Thoracic aorta (tissue), 2 donors: ENCODE results near the gene RANBP3. TPM values are rescaled to one million over a fixed set of nuclear protein-coding genes. Genes with fewer than 3 reads are reported as not detected.

ENCODE experiments used
- ATAC-seq: fragments of 150-250 bp; one replicate; pipeline ENCODE4 v1.8.0; 2017; ENCODE audit warnings: low read depth; ENCODE audit not compliant: insufficient number of reproducible peaks, low FRiP score
- DNase-seq: peaks from one replicate; pipeline ENCODE4 v3.0.0-alpha.2; 2020; ENCODE audit warnings: low spot score
- H3K27ac ChIP-seq, 2 donors: fragments of 200-600 bp; sonication (generic); 1 replicate in 1 of 2; 2 replicates in 1 of 2; pipeline ENCODE4 v1.5.1; 2016; ENCODE audit warnings: mild to moderate bottlenecking in 2 of 2, moderate library complexity in 2 of 2
- H3K27me3 ChIP-seq: fragments of 200-600 bp; sonication (generic); replicated peaks from 2 replicates; pipeline ENCODE4 v1.6.0; 2016; ENCODE audit warnings: mild to moderate bottlenecking; ENCODE audit not compliant: insufficient read depth
- H3K36me3 ChIP-seq: fragments of 200-600 bp; sonication (generic); one replicate; pipeline ENCODE4 v1.5.1; 2016
- H3K4me1 ChIP-seq, 2 donors: fragments of 200-600 bp; sonication (generic); 1 replicate in 1 of 2; 2 replicates in 1 of 2; pipeline versions ENCODE4 v1.5.1 to v1.6.0; 2016; ENCODE audit warnings: low read depth in 2 of 2, mild to moderate bottlenecking in 1 of 2; ENCODE audit not compliant: control insufficient read depth in 1 of 2
- H3K4me3 ChIP-seq: fragments of 200-600 bp; sonication (generic); 2 replicates; pipeline ENCODE4 v1.5.1; 2016; ENCODE audit warnings: mild to moderate bottlenecking
- H3K9me3 ChIP-seq: fragments of 200-600 bp; sonication (generic); 2 replicates; pipeline ENCODE4 v1.5.1; 2016
- CTCF ChIP-seq: fragments of 200-600 bp; sonication (generic); IDR thresholded peaks from one replicate; pipeline ENCODE4 v1.5.1; 2019; ENCODE audit warnings: antibody characterized with exemption
- total RNA-seq, 2 donors: library from RNA; depleted of rRNA; stranded (reverse); fragments of >200 nt; gene quantifications; one replicate each; pipeline versions ENCODE4 v1.1.0 to v1.2.3, GENCODE V29; 2016

The RANBP3 gene
- total RNA-seq, 2 donors from 2014 or later: 51.4 to 101 TPM

GRCh38 chr19:6018786-6019185 lies 40.8 kb upstream of the RANBP3 start:
- TF ChIP-seq CTCF: no peak
- H3K36me3 ChIP-seq: peaks cover 6% of the 10 kb centered on the region
- H3K4me3 ChIP-seq: no peak overlapping the region
- H3K9me3 ChIP-seq: no peaks in the 10 kb centered on the region
- no peak for DNase-seq
- H3K27ac ChIP-seq: no peak overlapping the region
- ATAC-seq: no peak
- peaks cover 0 to 9% of the 10 kb centered on the region in 2 donors for H3K4me1 ChIP-seq
- no peaks in the 10 kb centered on the region for H3K27me3 ChIP-seq

- H3K27ac ChIP-seq: no peak overlapping the region
- no peaks in the 10 kb centered on the region for H3K9me3 ChIP-seq
- DNase-seq: no peak
- TF ChIP-seq CTCF: no peak
- H3K36me3 ChIP-seq: peaks cover 8% of the 10 kb centered on the region
- H3K4me3 ChIP-seq: no peak overlapping the region
- no peaks in the 10 kb centered on the region for H3K27me3 ChIP-seq
- no peak for ATAC-seq
- H3K4me1 ChIP-seq: peaks cover 0 to 2% of the 10 kb centered on the region in 2 donors
These were observed 39.6 kb upstream of the RANBP3 start for GRCh38 chr19:6017576-6017975.

- Histone ChIP-seq H3K9me3 (no peaks in the 10 kb centered on the region), H3K4me1 (no peaks in the 10 kb centered on the region), H3K36me3 (peaks cover 14% of the 10 kb centered on the region), H3K4me3 (no peak overlapping the region), H3K27me3 (no peaks in the 10 kb centered on the region), H3K27ac (no peak overlapping the region)
- no peak for ATAC-seq
- no peak for DNase-seq
- TF ChIP-seq CTCF: no peak
These were observed 38.1 kb upstream of the RANBP3 start for GRCh38 chr19:6015841-6016545.

GRCh38 chr19:6014551-6015135 lies 36.7 kb upstream of the RANBP3 start:
- DNase-seq (no peak), ATAC-seq (no peak)
- Histone ChIP-seq H3K36me3 (peaks cover 9% of the 10 kb centered on the region), H3K9me3 (no peaks in the 10 kb centered on the region), H3K27ac (no peak overlapping the region), H3K4me1 (no peaks in the 10 kb centered on the region), H3K4me3 (no peak overlapping the region), H3K27me3 (no peaks in the 10 kb centered on the region)
- TF ChIP-seq CTCF: no peak

DNA sequence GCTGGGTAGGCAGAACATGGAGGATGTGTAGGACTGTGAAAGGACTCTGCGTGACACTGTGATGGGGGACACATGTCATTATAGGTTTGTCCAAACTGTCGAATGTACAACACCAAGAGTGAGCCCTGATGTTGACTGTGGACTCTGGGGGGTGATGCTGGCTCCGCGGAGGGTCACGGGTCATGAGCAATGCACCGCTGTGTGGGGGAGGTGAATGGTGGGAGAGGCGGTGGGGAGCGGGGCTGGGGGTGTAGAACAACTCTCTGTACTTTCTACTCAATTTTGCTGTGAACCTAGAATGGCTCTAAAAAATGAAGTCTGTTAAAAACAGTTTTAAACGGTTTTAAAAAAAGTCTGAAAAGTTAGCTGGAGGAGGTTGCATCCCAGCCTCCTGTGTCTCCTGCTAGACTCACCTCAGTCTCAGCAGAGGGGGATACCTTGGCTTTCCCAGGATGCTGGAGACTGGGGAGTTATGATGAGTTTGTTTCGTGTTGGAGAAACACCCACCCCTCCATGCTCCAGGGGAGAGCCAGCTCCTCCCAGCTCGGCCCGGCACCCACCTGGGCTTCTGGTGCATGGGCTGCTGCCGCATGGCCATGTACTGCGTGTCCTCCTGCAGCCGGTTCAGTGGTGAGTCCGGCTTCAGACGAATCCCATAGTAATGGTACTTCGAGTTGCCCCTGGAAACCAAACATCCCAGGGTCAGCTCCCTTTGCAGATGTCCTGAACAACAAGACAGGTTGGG lies 34.7 kb upstream of the RANBP3 start:
- Histone ChIP-seq H3K36me3 (peaks cover 11% of the 10 kb centered on the region), H3K27me3 (no peaks in the 10 kb centered on the region), H3K4me1 (no peaks in the 10 kb centered on the region), H3K4me3 (no peak overlapping the region), H3K9me3 (no peaks in the 10 kb centered on the region), H3K27ac (no peak overlapping the region)
- ATAC-seq (no peak), DNase-seq (no peak)
- TF ChIP-seq CTCF: no peak
